DMS153 treated with DMSO at 0.1 percent for 48 hours (cell line): ENCODE data around the gene NUCB2.

Experiments used
- DNase-seq: peaks from one replicate; lab custom pipeline; 2025; ENCODE audit not compliant: unreplicated experiment; lab: John Stamatoyannopoulos, UW

The NUCB2 gene

GRCh38 chr11:17331669-17332068, 55.1 kb downstream of the NUCB2 start:
- DNase-seq, result no peak

GRCh38 chr11:17333799-17334586, 57.5 kb downstream of the NUCB2 start:
- no peak for DNase-seq

DNA sequence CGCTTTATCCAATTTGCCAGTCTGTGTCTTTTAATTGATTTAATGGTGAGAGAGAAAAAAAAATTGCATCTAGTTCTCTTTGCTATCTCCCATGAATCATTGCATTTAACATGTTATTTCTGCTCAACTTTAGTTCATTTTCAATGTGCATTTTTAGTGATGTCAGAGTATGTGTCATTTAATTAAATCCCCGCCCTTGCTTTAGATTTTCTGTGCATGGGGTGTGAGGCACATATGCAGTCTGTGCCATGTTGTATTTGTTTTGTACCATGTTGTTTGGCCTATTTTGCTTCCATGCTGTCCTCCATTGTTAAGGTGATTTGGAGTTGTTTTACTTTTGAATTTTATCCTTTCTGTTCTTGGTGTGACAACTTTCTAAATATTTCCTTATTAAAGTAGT, 66.7 kb downstream of the NUCB2 start:
- DNase-seq, result no peak

GRCh38 chr11:17343907-17344306, 67.4 kb downstream of the NUCB2 start:
- no peak for DNase-seq

- DNase-seq, result no peak
These were observed 71.1 kb downstream of the NUCB2 start for GRCh38 chr11:17347676-17348075.

- no peak for DNase-seq
These were observed 74.1 kb downstream of the NUCB2 start for GRCh38 chr11:17350455-17351171.

- no peak for DNase-seq
These were observed 74.6 kb downstream of the NUCB2 start for GRCh38 chr11:17351172-17351509.

DNA sequence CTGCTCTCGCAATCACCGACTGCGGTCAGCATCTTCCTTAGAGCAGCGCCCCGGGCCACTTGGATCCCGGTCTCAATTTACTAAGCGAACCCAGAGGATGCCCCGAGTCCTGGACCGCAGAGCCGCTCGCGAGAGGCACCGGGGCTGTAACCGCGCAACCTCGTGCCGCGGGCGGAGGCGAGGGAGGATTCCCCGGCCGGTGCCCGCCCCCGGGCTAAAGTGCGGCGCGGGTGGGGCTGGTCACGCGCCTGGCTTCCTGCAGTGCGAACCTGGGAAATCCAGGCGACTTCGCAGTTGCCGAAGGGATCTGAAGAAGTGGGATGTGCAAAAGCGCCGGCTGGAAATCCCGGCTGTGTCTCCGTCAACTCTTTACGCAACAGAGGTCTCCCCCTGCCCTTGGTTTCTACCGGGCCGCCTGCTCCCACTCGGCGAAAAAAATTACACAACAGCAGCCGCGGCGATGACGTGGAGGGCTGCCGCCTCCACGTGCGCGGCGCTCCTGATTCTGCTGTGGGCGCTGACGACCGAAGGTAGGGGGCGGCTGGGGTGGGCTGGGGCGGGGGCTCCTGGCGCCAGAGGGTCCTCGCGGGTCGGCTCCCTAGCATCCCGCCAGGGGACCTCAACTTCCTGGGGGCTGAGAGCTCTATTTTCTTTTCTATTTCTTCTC, 75.1 kb downstream of the NUCB2 start, which contains the start of gene NCR3LG1:
NCR3LG1 (plus strand) TSS at position 291 of the 667 bp plus-strand sequence; CDS start at position 461, 170 bp downstream.
- DNase-seq, result no peak

- peak; percentile 80 for DNase-seq
These were observed 76.6 kb downstream of the NUCB2 start for GRCh38 chr11:17352950-17353820.

GRCh38 chr11:17353821-17354600, 77.5 kb downstream of the NUCB2 start:
- no peak for DNase-seq

DNA sequence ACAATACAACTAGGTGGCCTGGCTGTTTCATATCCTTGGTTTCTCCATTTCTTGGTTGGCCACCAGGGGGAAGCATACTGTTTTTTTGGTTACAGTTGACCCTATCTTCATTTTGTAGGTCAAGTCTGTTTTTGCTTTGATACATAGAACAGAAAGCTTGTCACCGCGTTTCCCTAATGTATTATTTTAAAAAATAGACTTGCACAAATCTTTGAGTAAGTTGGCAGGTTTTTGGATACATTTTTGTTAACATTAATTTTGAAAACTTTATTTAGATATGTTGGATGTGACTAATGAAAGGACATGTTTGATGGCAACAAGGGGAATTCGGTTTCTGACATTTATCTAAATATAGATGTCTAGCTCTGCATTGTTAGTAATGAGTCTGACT, 78.1 kb downstream of the NUCB2 start:
- DNase-seq, result peak; percentile 69

- no peak for DNase-seq
These were observed 90.0 kb downstream of the NUCB2 start for GRCh38 chr11:17366495-17366894.

GRCh38 chr11:17368551-17368950, 92.0 kb downstream of the NUCB2 start:
- DNase-seq, result no peak

DNA sequence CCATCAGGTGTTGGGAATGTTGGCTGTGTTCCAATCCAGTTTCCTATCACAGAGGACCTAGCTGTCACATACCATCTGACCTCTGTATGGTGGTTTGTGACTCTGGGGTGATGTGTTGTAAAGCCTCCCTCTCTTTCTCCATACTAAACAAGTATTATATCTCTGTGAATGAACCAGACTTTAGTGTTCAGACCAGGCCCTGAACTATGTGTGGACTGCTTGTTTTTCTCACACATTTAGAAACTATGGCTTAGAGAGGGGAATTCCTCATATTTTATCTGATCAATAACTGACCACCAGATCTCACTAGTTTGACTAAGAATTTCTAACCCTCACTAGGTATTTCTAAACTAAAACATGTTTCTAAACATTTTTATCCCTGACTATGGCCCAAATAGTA, 92.6 kb downstream of the NUCB2 start:
- DNase-seq, result no peak

- DNase-seq, result no peak
These were observed 93.2 kb downstream of the NUCB2 start for GRCh38 chr11:17369684-17370243.

DNA sequence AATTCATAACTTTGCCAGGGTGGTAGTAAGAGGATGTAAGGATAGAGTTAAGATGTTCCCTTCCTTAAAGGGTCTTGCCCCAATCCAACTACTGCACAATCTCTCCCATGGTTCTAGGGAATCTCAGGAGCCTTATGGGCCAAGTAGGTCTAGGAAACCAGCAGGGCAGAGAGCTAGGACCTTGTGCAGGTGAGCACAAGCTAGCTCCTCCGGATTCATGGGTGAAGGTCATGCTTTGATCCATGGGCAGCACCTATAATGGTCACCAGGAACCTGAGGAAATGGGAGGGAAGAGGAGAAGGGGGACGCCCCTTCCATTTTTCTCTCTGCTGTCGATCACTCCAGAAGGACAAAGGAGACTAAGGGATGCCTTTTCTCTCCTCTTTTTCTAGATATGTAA, 95.1 kb downstream of the NUCB2 start:
- DNase-seq, result no peak

DNA sequence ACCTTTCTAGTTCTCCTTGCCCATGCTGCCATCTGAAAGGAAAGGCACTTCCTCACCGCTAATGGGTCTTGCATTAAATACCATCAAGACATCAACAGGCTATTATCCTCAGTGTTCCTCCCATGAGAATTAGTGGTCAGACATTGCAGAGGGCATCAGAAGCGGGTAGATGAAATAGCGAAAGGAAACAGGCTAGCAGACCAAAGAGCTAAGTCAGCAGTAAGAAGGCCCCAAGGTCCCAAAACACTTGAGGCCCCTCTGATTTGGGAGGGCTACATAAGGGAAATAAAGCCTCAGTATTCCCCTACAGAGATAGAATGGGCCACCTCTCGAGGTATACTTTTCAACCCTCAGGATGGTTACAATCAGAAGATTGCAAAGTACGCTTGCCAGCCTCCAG, 99.0 kb downstream of the NUCB2 start:
- DNase-seq, result no peak

GRCh38 chr11:17376493-17376892, 100.0 kb downstream of the NUCB2 start:
- DNase-seq, result no peak

- DNase-seq, result no peak
These were observed 102.1 kb downstream of the NUCB2 start for GRCh38 chr11:17378655-17379054.
